GM23248 (cell line): ENCODE measurements around the gene RAB3C. TPM values are rescaled to one million over a fixed set of nuclear protein-coding genes. Genes with fewer than 3 reads are reported as not detected.

Experiments used
- DNase-seq: peaks from one replicate; pipeline ENCODE4 v3.0.0-alpha.2; 2015
- H2AFZ ChIP-seq: fragments of 200-600 bp; sonication (generic); 2 replicates; pipeline ENCODE4 v1.6.1; 2016; ENCODE audit warnings: antibody characterized with exemption
- H3F3A ChIP-seq: fragments of 200-600 bp; sonication (generic); 2 replicates; pipeline ENCODE4 v1.6.1; 2016; ENCODE audit warnings: mild to moderate bottlenecking, antibody characterized with exemption, mixed run types; ENCODE audit not compliant: insufficient read depth
- H3K27ac ChIP-seq: fragments of 200-600 bp; sonication (generic); 2 replicates; pipeline ENCODE4 v1.5.1; 2016; ENCODE audit warnings: mild to moderate bottlenecking
- H3K27me3 ChIP-seq: fragments of 200-600 bp; sonication (generic); replicated peaks from 2 replicates; pipeline ENCODE4 v1.6.1; 2016; ENCODE audit warnings: mild to moderate bottlenecking; ENCODE audit not compliant: insufficient read depth
- H3K36me3 ChIP-seq: fragments of 200-600 bp; sonication (generic); 2 replicates; pipeline ENCODE4 v1.6.1; 2016; ENCODE audit warnings: low read depth, mild to moderate bottlenecking
- H3K4me1 ChIP-seq: fragments of 200-600 bp; sonication (generic); 2 replicates; pipeline ENCODE4 v1.6.1; 2016; ENCODE audit warnings: mild to moderate bottlenecking; ENCODE audit not compliant: insufficient read depth
- H3K4me2 ChIP-seq: fragments of 200-600 bp; sonication (generic); one replicate; pipeline ENCODE4 v1.6.1; 2016; ENCODE audit warnings: mild to moderate bottlenecking; ENCODE audit not compliant: unreplicated experiment
- H3K4me3 ChIP-seq: fragments of 200-600 bp; sonication (generic); 2 replicates; pipeline ENCODE4 v1.5.1; 2016; ENCODE audit warnings: mild to moderate bottlenecking
- H3K79me2 ChIP-seq: fragments of 200-600 bp; sonication (generic); 2 replicates; pipeline ENCODE4 v1.6.1; 2016; ENCODE audit warnings: mild to moderate bottlenecking; ENCODE audit not compliant: insufficient read depth
- H3K9ac ChIP-seq: fragments of 200-600 bp; sonication (generic); 2 replicates; pipeline ENCODE4 v1.6.1; 2016; ENCODE audit warnings: mild to moderate bottlenecking
- H3K9me2 ChIP-seq: fragments of 200-600 bp; sonication (generic); 2 replicates; pipeline ENCODE4 v1.6.1; 2016; ENCODE audit warnings: mixed run types, mild to moderate bottlenecking, moderate library complexity; ENCODE audit not compliant: insufficient read depth
- H3K9me3 ChIP-seq: fragments of 200-600 bp; sonication (generic); one replicate; pipeline ENCODE4 v1.6.1; 2017; ENCODE audit warnings: low read depth
- H4K20me1 ChIP-seq: fragments of 200-600 bp; sonication (generic); 2 replicates; pipeline ENCODE4 v1.6.0; 2016; ENCODE audit not compliant: insufficient read depth
- EZH2 ChIP-seq: fragments of 200-600 bp; sonication (generic); IDR thresholded peaks from 2 replicates; pipeline ENCODE4 v1.6.1; 2018; ENCODE audit warnings: antibody characterized with exemption, mild to moderate bottlenecking; ENCODE audit not compliant: insufficient read depth, poor library complexity, severe bottlenecking
- EZH2phosphoT487 ChIP-seq: fragments of 200-600 bp; sonication (generic); IDR thresholded peaks from 2 replicates; pipeline ENCODE4 v1.6.1; 2018; ENCODE audit warnings: antibody characterized with exemption, moderate library complexity, mild to moderate bottlenecking, low read depth; ENCODE audit not compliant: insufficient read depth
- WGBS, 2 experiments: methylation state at CpG; one replicate each; pipeline ENCODE4 v1.1.6; 2015 to 2017; ENCODE audit warnings: low lambda C conversion rate in 2 of 2, low coverage in 1 of 2; ENCODE audit errors: missing lambda C conversion rate in 2 of 2; 5-methylcytosine and 5-hydroxymethylcytosine counted together
- in situ Hi-C: fragments of 300-500 bp; cut with MboI; formaldehyde crosslinking; loops from 2 replicates; pipeline ENCODE4 v1.15.0; 2020
- polyA plus RNA-seq: library from polyadenylated mRNA; unstranded; fragments of >200 nt; fragmentation: Nextera tagmentation; extraction: Ambion mirVana; gene quantifications from 2 replicates; pipeline ENCODE4 v1.2.1, GENCODE V29; 2016
- total RNA-seq: library from RNA; depleted of rRNA; stranded (reverse); fragments of >200 nt; shearing (Covaris generic); gene quantifications from 2 replicates; pipeline ENCODE4 v1.2.3, GENCODE V29; 2014

RAB3C gene
- total and polyA plus RNA-seq, 2 experiments from 2014 or later = not detected

GRCh38 chr5:58855851-58856739, 273.2 kb downstream of the RAB3C start:
- H3K4me2 ChIP-seq = no peak overlapping the region
- no peaks in the 10 kb centered on the region for H4K20me1 ChIP-seq
- in situ Hi-C loops = no loop called here
- no peaks in the 10 kb centered on the region for H3K36me3 ChIP-seq
- H3F3A ChIP-seq = no peaks in the 10 kb centered on the region
- WGBS, 2 experiments = 52 to 57% methylated on average over 8 of the region's 8 CpGs
- H3K9ac ChIP-seq = no peak overlapping the region
- TF ChIP-seq EZH2 = no peak
- DNase-seq = no peak
- H3K9me3 ChIP-seq = no peaks in the 10 kb centered on the region
- H3K4me3 ChIP-seq = no peak overlapping the region
- no peak overlapping the region for H2AFZ ChIP-seq
- H3K27ac ChIP-seq = no peak overlapping the region
- H3K4me1 ChIP-seq = no peaks in the 10 kb centered on the region
- H3K27me3 ChIP-seq = peaks cover 30% of the 10 kb centered on the region
- no peaks in the 10 kb centered on the region for H3K9me2 ChIP-seq
- H3K79me2 ChIP-seq = no peaks in the 10 kb centered on the region

DNA sequence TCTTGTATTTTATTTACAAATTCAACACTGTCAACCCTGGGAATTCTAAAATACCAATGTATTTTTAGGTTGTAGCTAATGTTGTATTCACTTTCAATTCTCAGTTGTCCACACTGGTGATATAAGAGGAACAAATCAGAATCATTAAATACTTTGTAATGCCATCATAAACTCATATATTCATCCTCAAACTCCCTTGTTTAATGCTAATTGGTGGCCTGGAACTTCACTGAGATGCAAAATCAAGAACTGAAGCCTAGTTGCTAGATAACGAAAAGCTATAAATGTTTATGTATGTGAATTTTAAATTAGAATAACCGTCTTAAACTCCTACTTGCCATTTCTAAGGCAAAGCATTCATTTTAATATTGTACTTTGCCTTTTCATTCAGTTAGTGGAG, 274.7 kb downstream of the RAB3C start:
- Histone ChIP-seq H3K4me2 (no peak overlapping the region), H4K20me1 (no peaks in the 10 kb centered on the region), H3K9me3 (no peaks in the 10 kb centered on the region), H3K4me3 (no peak overlapping the region), H3K4me1 (no peaks in the 10 kb centered on the region), H3K27me3 (peaks cover 20% of the 10 kb centered on the region), H3K36me3 (no peaks in the 10 kb centered on the region), H3K9ac (no peak overlapping the region), H3K79me2 (no peaks in the 10 kb centered on the region), H2AFZ (no peak overlapping the region), H3K27ac (no peak overlapping the region), H3F3A (no peaks in the 10 kb centered on the region), H3K9me2 (no peaks in the 10 kb centered on the region)
- in situ Hi-C loops = no loop called here
- no peak for DNase-seq
- 6 to 11% methylated on average over 2 of the region's 2 CpGs for WGBS, 2 experiments
- no peak for TF ChIP-seq EZH2
- no peak for TF ChIP-seq EZH2phosphoT487

DNA sequence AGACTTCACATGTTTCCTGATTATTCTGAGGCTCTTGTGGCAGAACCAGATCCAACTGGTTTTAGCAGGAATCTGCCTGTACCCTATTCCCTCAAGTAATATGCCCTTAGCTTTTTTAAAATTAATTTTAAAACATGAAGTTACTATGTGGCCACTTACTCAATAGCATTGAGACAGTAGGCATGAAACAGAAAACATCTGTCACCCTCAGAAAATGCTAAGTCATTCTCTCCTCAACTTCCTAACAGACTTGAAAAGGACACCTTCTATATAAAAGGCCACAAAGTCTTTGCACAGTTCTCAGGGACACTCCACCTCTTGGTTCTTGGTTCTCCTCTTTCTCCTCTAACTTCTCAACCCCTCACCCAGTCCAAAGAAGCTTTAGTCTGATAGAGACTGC, 277.8 kb downstream of the RAB3C start:
- H3K9ac ChIP-seq = no peak overlapping the region
- no peaks in the 10 kb centered on the region for H3K36me3 ChIP-seq
- H3F3A ChIP-seq = no peaks in the 10 kb centered on the region
- no peaks in the 10 kb centered on the region for H3K79me2 ChIP-seq
- no peaks in the 10 kb centered on the region for H3K4me1 ChIP-seq
- H3K27me3 ChIP-seq = peaks cover 24% of the 10 kb centered on the region
- in situ Hi-C loops = no loop called here
- H3K9me3 ChIP-seq = no peaks in the 10 kb centered on the region
- DNase-seq = no peak
- no peak overlapping the region for H2AFZ ChIP-seq
- no peak for TF ChIP-seq EZH2phosphoT487
- no peak for TF ChIP-seq EZH2
- no peak overlapping the region for H3K27ac ChIP-seq
- H3K4me2 ChIP-seq = no peak overlapping the region
- H4K20me1 ChIP-seq = no peaks in the 10 kb centered on the region
- no peak overlapping the region for H3K4me3 ChIP-seq
- no peaks in the 10 kb centered on the region for H3K9me2 ChIP-seq

- Histone ChIP-seq H3K79me2 (no peaks in the 10 kb centered on the region), H3K27me3 (peaks cover 28% of the 10 kb centered on the region), H3K9me3 (no peaks in the 10 kb centered on the region), H3K4me1 (no peaks in the 10 kb centered on the region), H2AFZ (no peak overlapping the region), H4K20me1 (no peaks in the 10 kb centered on the region), H3K27ac (no peak overlapping the region), H3F3A (no peaks in the 10 kb centered on the region), H3K4me3 (no peak overlapping the region), H3K9me2 (no peaks in the 10 kb centered on the region), H3K9ac (no peak overlapping the region), H3K36me3 (no peaks in the 10 kb centered on the region), H3K4me2 (no peak overlapping the region)
- TF ChIP-seq EZH2 (no peak), EZH2phosphoT487 (no peak)
- 50 to 56% methylated on average over 8 of the region's 8 CpGs for WGBS, 2 experiments
- no peak for DNase-seq
- in situ Hi-C loops = no loop called here
Observed at GRCh38 chr5:58868931-58869330, 286.1 kb downstream of the RAB3C start.
